BJ (cell line): Measurements from ENCODE around the gene MLLT1. TPM values are rescaled to one million over a fixed set of nuclear protein-coding genes. Genes with fewer than 3 reads are reported as not detected.

Source experiments
- CTCF ChIA-PET: fragments of 350-600 bp; formaldehyde crosslinking; extraction: SDS; loops from one replicate; lab custom pipeline; 2021; ENCODE audit warnings: antibody characterized with exemption, inconsistent platforms; lab: Yijun Ruan, JAX
- POLR2A ChIA-PET: fragments of 300-600 bp; sonication (Branson Sonifier 250); formaldehyde crosslinking; extraction: SDS; loops from one replicate; lab custom pipeline; 2021; ENCODE audit warnings: antibody characterized with exemption; lab: Charles Lee
- DNase-seq: peaks from one replicate; pipeline ENCODE4 v3.0.0-alpha.2; 2011; ENCODE audit warnings: low read depth
- H3K27me3 ChIP-seq: 2 replicates; pipeline ENCODE4 v1.6.0; 2011; ENCODE audit warnings: low read length; ENCODE audit not compliant: control insufficient read depth, insufficient read depth
- H3K36me3 ChIP-seq: 2 replicates; pipeline ENCODE4 v1.5.1; 2011; ENCODE audit warnings: low read length; ENCODE audit not compliant: control insufficient read depth, insufficient read depth
- H3K4me3 ChIP-seq: 2 replicates; pipeline ENCODE4 v1.5.1; 2011; ENCODE audit warnings: low read depth, mild to moderate bottlenecking, control low read depth, low read length
- polyA plus RNA-seq: library from polyadenylated mRNA; depleted of rRNA; stranded (reverse); fragments of >200 nt; gene quantifications from 2 replicates; pipeline ENCODE4 v1.2.3, GENCODE V29; 2011
- TF ChIP-seq, protein P1 (sequence below): IDR thresholded peaks from 2 replicates; pipeline ENCODE4 v1.5.1; 2011; ENCODE audit warnings: low read depth, mild to moderate bottlenecking, control low read depth, inconsistent platforms, low read length, moderate library complexity; ENCODE audit not compliant: insufficient read depth

Gene MLLT1
- polyA plus RNA-seq, 1 experiment: 28.1 TPM

DNA sequence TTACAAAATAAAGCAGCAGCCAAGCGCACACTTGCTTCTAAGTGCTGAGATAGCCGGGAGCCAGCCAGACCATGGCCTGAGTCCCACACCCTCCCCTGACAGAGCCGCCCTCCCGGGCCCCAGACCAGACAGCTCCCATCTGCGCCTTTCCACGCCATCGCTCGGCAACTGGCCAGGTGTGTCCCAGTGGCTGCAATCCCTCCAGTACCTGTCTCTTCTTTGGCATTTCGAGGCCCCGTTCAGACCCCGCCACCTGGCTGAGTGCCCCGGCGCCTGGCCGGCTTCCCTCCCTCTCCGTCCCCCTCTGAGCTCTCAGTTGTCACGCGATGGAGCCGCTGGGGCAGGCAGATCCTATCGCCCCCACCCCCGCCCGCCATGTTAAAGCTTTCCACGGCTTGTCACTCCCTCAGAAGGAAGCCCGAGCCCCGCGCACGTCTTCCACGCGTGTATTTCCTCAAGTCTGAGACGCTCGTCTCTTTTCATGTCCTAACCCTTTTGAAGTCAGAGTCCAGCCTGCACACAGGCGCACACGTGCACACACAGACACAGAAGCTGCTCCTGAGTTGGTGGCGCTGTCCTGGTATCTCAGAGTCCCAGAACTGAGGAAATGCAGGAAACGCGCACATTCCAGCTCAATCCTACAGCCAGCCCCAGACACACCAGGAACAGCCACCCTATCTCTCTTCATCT, 7.9 kb downstream of the MLLT1 start:
- DNase-seq: no peak
- POLR2A ChIA-PET: interaction anchor here (0.6 kb wide), 1 partner anchor 11 kb away, joined by 10 read pairs; no protein-coding TSS in a partner anchor
- peak overlapping the region; percentile 8; the same call in 1 of the 2 replicates for H3K4me3 ChIP-seq
- CTCF ChIA-PET: interaction anchor here (0.6 to 2.5 kb wide), 10 partner anchors 9 to 1997 kb away, joined by 3 to 13 read pairs (median 4); no protein-coding TSS in a partner anchor
- no peaks in the 10 kb centered on the region for H3K27me3 ChIP-seq
- TF ChIP-seq, protein P1, sequence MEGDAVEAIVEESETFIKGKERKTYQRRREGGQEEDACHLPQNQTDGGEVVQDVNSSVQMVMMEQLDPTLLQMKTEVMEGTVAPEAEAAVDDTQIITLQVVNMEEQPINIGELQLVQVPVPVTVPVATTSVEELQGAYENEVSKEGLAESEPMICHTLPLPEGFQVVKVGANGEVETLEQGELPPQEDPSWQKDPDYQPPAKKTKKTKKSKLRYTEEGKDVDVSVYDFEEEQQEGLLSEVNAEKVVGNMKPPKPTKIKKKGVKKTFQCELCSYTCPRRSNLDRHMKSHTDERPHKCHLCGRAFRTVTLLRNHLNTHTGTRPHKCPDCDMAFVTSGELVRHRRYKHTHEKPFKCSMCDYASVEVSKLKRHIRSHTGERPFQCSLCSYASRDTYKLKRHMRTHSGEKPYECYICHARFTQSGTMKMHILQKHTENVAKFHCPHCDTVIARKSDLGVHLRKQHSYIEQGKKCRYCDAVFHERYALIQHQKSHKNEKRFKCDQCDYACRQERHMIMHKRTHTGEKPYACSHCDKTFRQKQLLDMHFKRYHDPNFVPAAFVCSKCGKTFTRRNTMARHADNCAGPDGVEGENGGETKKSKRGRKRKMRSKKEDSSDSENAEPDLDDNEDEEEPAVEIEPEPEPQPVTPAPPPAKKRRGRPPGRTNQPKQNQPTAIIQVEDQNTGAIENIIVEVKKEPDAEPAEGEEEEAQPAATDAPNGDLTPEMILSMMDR: peak; percentile 27; the same call in 1 of the 2 replicates
- H3K36me3 ChIP-seq: peaks cover 24% of the 10 kb centered on the region

DNA sequence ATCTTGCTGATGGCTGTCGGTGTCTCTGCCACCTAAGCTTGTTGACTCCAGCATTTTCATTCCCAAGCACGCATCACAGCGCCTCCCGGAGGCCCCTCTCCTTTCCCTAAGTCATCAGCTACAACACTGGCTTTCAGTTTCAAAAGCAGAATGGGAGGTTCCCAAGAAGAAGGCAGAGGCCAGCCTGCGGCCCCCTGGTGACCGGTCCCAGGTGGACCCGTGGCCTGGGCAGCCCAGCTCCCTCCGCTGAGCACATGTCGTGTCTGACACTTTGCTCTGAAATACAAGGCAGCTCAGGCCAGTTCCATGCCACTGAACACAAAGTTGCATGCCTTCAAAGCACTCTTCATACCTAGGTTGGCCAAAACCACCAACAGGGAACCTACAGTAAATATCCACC, 8.5 kb downstream of the MLLT1 start:
- peaks cover 24% of the 10 kb centered on the region for H3K36me3 ChIP-seq
- peak overlapping the region; percentile 8 for H3K4me3 ChIP-seq
- POLR2A ChIA-PET: no interaction called here
- H3K27me3 ChIP-seq: no peaks in the 10 kb centered on the region
- no peak for DNase-seq
- TF ChIP-seq, protein P1: peak; percentile 38
- CTCF ChIA-PET: interaction anchor here (1.1 to 2.5 kb wide), 8 partner anchors 11 to 53 kb away, joined by 4 to 13 read pairs (median 4); no protein-coding TSS in a partner anchor

DNA sequence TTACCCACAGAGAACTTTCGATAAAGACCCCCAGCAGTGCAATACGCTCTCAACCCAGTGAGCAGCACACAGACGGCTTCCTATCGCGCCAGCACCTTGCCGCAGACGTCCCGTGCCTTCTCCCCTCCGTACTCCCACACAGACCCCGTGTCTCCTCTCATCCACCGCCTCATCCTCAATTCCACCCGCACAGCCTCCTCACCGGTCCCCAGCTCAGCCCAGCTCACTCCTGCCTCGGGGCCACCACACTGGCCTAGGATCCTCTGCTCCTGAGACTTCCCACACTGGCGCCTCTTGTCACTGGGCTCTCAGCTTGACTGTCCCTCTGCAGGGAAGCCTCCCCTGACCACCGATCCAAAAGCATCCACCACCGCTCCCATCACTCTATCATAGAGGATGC, 9.0 kb downstream of the MLLT1 start:
- peak overlapping the region; percentile 8; the same call in 1 of the 2 replicates for H3K4me3 ChIP-seq
- peaks cover 24% of the 10 kb centered on the region for H3K36me3 ChIP-seq
- no peaks in the 10 kb centered on the region for H3K27me3 ChIP-seq
- CTCF ChIA-PET: interaction anchor here (0.7 to 2.5 kb wide), 7 partner anchors 10 to 52 kb away, joined by 3 to 13 read pairs (median 5); no protein-coding TSS in a partner anchor
- DNase-seq: no peak
- TF ChIP-seq, protein P1: no peak
- POLR2A ChIA-PET: no interaction called here

DNA sequence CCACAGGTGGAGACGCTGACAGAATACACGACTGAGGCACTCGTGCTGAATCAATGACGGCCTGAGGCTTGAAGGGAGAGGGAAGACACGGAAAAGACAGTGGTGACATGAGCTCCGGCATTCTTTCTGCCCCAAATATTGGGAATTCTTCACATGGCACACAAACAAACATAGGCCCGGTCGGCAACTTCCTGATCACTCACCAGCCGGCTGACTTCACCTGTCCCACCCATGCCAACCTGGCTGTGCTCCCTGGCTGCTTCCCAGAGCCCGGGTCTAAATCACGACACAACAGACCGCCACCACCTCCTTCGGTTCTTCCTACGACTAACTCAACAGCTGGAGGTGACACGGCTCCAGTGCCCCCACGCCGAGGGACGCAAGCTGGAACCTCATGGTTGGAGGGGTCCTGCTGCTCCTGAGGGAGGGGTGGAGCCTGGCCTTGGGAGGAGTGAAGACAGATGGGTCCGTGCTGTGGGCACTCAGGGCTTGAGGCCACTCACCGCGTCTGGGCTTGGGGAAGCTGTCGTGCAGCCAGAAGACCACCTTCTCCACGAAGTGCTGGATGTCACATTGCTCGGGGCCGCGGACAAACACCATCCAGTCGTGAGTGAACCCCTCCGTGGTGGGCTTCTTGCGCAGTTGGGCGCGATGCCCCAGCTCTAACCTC, 9.6 kb downstream of the MLLT1 start:
- ChIA-PET POLR2A (no interaction called here), CTCF (interaction anchor here (0.6 to 2.5 kb wide), 5 partner anchors 9 to 78 kb away, joined by 3 to 13 read pairs (median 4); no protein-coding TSS in a partner anchor)
- TF ChIP-seq, protein P1: no peak

More for the DNA sequence above, 9.6 kb downstream of the MLLT1 start:
- Histone ChIP-seq H3K36me3 (peaks cover 24% of the 10 kb centered on the region), H3K27me3 (no peaks in the 10 kb centered on the region), H3K4me3 (no peak overlapping the region)
- DNase-seq: no peak
